ENCODE measurements around the gene CARD9.
"Not testable (repeated sequence)": the region's sequence is repeated elsewhere in the genome, so short reads cannot be mapped to it uniquely, and the experiment has no call there.

Gene CARD9, protein sequence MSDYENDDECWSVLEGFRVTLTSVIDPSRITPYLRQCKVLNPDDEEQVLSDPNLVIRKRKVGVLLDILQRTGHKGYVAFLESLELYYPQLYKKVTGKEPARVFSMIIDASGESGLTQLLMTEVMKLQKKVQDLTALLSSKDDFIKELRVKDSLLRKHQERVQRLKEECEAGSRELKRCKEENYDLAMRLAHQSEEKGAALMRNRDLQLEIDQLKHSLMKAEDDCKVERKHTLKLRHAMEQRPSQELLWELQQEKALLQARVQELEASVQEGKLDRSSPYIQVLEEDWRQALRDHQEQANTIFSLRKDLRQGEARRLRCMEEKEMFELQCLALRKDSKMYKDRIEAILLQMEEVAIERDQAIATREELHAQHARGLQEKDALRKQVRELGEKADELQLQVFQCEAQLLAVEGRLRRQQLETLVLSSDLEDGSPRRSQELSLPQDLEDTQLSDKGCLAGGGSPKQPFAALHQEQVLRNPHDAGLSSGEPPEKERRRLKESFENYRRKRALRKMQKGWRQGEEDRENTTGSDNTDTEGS

DNA sequence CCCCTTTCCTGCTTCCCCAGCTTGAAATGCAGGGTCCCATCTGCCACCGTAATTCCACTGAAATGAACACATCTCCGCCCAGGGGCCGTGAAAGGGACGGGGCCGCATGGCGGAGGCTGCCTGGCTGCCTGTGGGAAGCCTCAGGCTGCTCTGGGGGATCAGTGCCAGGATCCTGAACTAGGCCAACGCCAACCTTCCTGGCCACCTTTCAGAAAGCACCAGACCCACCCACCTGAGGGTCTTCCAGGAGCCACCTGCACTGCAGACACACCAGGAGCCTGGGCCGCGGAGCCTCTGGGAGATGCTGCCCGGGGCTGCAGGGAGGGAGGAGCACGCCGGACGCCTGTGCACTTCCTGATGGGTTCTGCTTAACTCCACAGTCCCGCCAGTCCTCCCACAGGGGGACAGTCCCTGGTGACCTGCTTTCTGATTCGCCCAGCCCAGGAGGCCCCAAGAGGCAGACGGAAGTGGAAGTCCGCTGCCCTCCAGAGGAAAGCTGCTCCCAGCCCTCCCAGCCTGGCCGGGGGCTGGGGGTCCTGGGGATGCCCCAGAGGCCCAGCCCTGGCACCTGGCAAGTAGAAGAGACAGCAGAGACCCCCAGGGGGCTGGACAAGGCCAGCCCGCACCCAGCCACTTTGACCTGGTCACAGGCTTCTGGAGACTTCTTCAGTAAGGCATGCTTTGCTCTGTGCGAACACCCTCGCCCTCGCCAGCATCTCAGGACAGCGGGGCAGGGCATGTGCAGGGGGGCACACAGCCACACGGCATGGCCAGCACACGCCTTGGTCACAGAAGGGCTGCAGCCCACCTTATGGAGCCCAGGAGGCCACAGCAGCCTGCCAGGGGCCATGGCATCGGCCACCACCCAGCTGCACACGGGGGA lies at the start of gene CARD9:
Gene CARD9 (minus strand): TSS at position 370 of the 883 bp plus-strand sequence. CDS start 1,591 bp downstream, outside the sequence.
- DNase-seq (ENCODE audit: low read depth, low spot score): no peak

DNA sequence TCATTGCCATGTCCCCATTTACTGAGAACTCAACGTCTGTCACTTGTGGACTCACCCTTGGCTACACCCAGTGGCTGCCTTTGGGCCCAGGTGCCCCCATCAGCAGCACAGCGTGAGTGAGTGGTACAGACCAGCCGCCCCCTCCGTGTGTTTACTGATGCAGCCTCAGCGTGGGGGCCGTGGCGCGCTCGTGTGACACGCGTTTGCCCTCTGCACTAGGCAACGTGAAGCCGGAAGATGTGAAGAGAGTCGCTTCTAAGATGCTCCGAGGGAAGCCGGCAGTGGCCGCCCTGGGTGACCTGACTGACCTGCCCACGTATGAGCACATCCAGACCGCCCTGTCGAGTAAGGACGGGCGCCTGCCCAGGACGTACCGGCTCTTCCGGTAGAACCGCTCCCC lies 49.4 kb upstream of the CARD9 start:
- no peak for DNase-seq (ENCODE audit: low read depth, low spot score)

DNA sequence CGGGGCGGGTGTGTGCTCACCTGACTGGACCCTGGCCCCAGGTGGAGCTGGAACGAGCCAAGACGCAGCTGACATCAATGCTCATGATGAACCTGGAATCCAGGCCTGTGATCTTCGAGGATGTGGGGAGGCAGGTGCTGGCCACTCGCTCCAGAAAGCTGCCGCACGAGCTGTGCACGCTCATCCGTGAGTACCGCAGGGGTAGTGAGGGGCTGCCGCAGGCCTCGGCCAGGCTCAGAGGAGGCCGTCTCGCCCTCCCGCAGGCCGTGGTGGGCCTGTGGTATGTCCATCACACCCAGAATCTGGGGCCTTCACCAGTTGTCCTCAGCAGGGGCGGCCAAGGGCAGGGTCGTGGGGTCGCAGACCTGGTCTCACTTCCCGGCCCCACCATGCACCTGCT lies 48.3 kb upstream of the CARD9 start:
- DNase-seq (ENCODE audit: low read depth, low spot score): no peak

DNA sequence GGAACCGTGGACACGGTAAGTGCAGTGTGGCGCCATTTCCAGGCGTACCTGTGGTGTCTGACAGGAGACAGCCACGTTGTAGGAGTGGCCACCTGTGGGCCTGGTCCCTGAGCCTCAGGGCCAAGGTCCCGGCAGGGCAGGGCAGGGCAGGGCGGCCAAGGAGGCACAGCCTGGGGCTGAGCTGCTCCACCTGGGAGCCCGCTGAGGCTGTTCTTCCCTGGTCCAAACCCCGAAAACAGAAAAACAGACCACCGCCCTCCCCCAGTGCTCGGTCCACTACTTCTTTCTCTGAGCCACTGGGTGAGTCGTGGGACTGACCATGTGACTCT lies 45.6 kb upstream of the CARD9 start:
- no peak for DNase-seq (ENCODE audit: low read depth, low spot score)

DNA sequence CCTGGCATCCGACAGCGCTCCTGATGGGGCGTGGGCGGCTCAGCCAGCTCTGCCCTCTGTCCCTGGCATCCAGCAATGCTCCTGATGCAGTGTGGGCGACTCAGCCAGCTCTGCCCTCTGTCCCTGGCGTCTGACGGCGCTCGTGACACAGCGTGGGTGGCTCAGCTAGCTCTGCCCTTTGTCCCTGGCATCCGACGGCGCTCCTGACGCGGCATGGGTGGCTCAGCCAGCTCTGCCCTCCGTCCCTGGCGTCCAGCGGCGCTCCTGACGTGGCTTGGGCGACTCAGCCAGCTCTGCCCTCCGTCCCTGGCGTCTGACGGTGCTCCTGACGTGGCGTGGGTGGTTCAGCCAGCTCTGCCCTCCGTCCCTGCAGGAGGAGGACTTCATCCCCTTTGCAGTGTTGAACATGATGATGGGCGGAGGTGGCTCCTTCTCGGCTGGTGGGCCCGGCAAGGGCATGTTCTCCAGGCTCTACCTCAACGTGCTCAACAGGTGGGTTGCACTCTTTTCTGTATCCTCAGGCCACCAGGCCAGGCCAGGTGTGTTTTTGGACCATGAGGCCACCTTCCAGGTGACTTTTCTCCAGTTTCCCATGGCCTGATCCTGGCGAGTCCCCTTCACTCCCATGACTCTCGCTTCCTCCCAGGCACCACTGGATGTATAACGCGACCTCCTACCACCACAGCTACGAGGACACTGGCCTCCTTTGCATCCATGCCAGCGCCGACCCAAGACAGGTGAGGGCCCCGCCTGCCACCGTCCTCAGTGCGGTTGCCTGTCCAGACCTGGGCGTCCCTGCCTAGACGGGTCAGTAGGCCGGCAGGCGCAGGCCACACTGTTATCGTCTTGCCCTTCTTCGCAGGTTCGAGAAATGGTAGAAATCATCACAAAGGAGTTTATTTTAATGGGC lies 45.0 kb upstream of the CARD9 start:
- no peak for DNase-seq (ENCODE audit: low read depth, low spot score)

DNA sequence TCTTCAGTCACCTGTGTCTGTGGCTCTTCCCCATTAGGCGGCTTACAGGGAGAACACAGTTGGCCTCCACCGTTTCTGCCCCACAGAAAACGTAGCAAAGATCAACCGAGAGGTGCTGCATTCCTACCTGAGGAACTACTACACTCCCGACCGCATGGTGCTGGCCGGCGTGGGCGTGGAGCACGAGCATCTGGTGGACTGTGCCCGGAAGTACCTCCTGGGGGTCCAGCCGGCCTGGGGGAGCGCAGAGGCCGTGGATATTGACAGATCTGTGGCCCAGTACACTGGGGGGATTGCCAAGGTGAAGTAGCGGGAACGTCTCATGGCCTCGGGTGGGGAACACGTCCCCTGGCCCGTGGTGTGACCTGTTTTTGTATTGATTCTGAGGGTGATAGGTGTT lies 43.4 kb upstream of the CARD9 start:
- DNase-seq (ENCODE audit: low read depth, low spot score): no peak

DNA sequence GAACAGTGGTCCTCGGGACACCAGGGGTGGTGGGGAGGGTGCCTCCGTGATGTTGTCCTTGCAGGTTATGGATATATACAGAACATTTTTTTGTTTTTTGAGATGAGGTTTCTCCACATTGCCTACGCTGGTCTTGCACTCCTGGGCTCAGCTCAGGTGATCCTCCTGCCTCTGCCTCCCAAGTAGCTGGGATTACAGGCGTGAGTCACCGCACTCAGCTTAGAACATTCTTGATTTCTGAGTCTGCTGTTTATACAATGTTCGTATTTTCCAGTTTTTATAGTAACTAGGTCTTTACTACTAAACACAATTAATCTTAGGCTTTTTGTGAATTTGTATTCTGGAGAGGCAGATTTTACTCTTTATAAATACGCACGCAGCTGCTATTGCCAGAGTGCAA lies 43.0 kb upstream of the CARD9 start:
- DNase-seq (ENCODE audit: low read depth, low spot score): no peak

DNA sequence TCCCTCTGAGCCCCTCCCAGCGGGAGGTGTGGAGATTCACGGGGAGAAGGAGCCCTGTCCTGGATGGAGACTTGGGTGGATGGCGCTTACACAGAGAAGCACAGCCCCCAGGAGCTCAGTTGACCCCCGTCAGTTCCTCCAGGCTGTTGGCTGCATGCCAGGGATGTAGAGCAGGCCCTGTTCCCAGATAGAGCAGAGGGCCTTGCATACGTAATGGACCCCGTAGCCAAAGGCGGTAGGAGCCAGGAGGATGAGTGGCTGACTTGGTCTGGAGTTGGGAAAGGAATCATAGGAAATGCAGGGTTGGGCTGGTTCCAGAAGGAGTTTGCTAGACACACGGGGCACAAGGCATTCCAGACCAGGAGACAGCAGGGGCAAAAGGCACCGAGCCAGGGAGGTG lies 39.5 kb upstream of the CARD9 start:
- DNase-seq (ENCODE audit: low read depth, low spot score): no peak

DNA sequence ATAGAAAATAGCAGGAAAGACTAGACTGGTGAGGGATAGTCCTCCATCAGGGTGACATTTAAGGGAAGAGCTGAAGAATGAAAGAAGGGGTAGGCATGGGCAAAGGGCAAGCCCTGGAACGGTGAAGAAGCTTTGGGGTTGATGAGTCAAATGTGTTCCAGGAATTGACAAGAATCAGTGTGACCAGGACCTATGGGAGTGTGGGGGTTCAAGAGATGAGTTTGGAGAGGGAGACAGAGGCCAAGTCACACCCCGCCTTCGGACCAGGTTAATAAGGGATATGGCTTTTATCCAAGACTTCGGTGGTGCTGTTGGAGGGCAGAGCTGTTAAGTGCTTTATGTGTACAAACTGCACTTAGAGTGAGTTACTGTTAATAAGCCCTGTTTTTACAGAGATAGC lies 37.9 kb upstream of the CARD9 start:
- DNase-seq (ENCODE audit: low read depth, low spot score): no peak

DNA sequence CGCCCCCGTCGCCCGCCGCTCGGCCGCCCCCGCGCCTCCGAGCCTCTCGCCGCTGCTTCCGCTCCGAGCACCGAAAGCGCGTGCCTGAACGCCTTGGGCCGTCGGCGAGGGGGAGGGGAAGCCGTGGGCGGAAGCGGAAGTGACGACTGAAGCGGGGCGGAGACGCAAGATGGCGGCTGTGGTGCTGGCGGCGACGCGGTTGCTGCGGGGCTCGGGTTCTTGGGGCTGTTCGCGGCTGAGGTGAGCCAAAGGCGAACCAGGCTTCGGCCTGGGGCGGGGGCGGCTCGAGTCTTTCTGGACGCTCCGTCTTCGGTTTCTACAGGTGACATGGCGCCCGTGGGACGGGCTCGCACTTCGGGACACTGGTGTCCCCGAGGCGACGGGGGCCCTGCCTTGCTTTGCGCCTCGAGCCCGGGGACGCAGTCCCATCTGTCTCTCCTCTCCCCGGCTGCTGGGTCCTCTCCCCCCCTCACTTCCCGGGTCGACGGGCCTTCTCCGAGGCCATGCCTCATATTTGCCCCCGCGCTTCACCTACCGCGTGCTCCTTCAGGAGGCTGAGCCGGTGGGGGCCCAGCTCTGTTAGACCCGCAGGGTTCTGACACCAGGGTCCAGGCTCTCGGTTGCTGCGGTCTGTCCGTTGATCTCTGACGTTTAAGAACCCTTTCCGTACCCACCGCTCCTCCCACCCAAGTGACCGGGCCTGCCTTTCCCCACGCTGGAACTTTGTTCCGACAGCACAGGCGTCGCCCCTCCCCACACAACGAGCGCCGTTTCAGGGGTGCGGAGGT lies 37.2 kb upstream of the CARD9 start, which contains the start of the genes ENTR1 and PMPCA:
Gene ENTR1 (minus strand): TSS at position 115 of the 788 bp plus-strand sequence. CDS start 217 bp downstream, outside the sequence.
Gene PMPCA (plus strand): TSS at position 159 of the 788 bp plus-strand sequence. CDS start 11 bp downstream, at position 170.
- DNase-seq (ENCODE audit: low read depth, low spot score): peak; percentile 62

DNA sequence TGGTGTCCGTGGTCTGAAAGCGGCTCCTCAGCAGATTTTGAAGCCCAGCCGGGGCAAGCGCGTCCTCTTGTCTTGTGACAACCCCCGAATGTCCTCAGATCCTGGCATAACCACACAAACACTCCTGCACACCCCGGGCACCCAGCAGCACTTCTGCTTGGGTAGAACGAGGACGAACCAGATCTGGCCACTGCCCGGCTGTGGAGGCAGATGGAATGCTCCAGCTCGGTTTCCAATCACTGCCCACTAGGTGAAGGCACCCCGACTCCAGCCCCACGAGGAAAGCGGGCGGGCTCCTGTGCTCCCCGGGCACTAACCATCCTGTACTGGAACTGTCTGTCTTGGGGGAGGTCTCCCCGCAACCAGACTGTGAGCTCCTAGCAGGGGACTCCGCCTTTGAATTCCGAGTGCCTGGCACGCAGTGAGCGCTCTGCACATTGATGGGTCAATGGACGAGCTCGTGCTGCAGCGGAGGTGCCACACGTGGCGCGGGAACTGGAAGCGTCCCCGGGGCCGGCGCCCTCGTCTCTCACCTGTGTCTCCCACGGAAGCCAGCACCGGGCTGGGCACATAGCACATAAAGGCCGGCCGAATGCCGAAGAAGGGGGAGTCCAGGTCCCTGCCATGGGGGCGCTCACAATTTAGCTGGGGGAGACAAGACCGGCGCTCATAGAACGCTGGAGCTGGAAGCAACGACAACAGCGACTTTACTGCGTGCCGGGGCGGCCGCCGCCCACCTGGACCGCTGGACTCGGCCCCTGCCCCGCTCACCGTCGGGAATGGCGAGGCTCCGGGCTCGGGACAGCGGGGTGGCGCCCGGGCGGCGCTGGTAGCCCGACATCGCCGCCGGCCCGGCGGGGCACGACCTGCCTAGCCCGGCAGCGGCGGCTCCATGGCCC lies 36.3 kb upstream of the CARD9 start:
- no peak for DNase-seq (ENCODE audit: low read depth, low spot score)

DNA sequence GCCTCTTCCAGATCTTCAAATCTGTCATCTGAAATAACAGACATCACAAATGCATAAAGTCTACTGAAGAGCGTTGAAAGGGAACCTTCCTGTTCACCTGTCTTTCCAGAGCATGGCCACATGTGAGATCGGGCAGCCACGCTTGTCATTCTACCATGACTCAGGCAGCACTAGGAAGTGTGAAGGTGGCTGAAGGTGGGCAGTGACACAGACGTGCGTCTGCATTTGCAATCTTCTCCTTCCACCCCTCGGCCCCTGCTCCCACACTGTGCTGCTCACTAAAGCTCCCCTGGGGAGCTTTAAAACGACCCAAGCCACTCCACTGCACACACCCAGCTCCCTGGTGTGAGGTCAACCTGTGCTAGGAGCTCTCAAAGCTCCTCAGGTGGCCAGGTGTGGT lies 34.4 kb upstream of the CARD9 start:
- no peak for DNase-seq (ENCODE audit: low read depth, low spot score)

DNA sequence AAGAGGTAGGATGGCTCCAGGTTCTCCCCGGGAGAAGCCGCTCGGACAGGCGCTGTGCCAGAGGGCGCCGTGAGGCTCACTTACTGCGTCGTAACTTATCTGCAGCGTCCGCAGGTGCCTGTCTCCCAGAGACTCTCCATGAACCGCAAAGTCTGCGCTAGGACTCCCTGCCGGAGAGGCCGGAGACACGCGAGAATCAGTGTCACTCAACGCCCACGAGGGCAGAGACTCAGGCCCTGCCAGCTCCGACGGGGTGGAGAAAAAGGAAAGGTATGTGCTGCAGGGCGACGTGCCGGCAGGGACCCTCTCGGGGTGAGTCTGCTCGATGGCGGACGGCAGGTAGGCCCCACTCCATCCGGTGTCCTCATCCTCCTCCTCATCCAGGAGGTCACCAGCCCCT lies 33.6 kb upstream of the CARD9 start:
- not testable (repeated sequence) for DNase-seq (ENCODE audit: low read depth, low spot score)

DNA sequence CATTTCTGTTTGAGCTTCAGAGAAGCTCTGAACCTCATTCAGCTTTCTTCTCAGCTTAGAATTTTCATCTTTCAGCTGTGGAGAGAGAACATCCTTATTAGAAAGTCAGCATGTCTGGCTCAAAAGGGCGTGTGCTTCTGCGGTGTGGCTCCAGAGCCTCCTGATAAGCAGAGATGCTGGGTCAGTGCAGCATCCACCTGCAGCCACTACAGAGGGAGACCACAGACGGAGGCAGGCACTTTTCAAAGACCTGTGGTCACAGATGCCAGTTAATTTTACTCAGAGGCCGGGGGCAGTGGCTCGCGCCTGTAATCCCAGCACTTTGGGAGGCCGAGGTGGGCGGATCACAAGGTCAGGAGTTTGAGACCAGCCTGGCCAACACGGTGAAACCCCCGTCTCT lies 32.4 kb upstream of the CARD9 start:
- not testable (repeated sequence) for DNase-seq (ENCODE audit: low read depth, low spot score)

DNA sequence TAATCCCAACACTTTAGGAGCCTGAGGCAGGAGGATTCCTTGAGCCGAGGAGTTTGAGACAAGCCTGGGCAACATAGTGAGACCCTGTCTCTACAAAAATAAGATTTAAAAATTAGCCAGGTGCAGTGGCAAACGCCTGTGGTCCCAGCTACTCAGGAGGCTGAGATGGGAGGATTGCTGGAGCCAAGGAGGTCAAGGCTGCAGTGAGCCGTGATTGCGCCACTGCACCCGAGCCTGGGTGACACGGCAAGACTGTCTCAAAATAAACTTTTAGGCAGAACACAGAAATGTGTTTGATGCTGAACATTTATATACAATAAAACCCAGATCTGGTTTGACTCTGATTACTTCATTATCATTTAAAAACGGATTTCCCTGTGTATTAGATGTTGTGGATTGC lies 32.0 kb upstream of the CARD9 start:
- no peak for DNase-seq (ENCODE audit: low read depth, low spot score)

DNA sequence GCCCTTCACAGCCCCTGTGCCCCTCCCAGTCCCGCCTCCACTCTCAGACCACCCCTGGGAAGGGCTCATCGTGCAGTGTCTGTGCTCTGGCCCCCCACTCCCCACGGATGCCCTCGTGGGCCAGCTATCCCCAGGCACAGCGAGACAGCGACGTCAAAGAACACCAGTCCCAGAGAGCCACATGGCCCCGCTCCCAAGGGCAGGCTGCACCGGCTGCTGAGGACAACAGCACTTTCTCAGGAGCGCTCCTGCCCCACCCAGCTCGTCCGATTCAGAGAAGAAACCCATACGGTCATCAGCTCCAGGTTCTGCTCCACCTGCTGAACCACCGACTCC lies 31.3 kb upstream of the CARD9 start:
- DNase-seq (ENCODE audit: low read depth, low spot score): no peak

DNA sequence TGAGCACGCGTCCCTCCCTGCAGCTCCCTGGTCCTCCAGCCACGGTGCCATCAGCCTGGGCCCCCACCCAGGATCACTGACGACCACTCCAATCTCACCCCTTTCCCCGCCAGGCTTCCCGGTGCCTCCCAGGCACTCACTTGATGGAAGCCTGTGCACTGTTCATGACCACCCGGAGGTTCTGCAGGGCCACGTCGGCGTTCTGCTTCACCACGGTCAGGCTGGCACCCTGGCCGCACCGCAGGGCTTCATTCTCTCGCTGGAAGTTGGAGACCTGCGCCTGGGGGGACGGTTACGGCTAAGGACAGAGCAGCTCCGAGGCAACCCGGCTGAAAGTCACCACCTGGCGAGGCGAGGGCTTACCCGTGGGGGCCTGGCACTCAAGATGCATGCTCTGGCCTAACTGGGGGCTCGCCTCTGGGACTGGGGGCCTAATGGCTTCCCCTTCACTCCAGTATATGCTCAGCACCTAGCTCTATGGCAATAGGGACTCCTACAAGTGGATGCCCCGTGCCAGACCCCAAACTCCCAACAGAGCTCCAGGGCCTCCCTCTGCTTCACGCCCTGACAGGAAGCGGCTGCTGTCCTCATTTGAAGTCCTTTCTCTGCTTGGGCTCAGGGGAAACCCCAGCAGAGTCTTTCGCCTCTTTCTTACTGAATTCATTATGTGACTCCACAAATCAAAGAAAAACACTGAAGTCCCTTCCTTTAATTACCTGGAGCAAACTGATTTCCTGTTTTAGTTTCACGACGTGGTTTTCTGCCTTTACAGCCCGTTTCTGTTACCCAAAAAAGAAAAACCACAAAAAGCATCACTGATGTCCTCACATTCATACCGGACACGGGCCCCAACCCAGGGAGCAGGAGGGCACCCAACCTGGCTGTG lies 30.7 kb upstream of the CARD9 start:
- no peak for DNase-seq (ENCODE audit: low read depth, low spot score)

DNA sequence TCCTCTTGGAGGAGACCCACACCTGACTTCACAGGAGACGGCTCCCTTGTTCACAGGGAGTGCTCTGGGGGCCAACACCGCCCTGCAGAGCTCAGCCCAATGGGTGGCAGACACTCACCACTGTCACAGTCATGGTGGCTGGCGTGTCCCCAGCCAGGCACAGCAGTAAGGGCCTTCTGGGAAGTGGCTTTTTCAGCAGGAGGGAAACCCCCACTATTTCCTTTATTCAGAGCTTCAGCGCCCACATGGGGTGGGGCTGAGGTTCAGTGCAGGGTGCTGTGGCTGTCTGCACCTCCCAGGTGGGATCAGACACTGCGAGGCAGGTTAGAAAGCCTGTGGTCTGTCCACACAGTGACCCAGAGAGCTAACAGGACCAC lies 30.1 kb upstream of the CARD9 start:
- no peak for DNase-seq (ENCODE audit: low read depth, low spot score)

DNA sequence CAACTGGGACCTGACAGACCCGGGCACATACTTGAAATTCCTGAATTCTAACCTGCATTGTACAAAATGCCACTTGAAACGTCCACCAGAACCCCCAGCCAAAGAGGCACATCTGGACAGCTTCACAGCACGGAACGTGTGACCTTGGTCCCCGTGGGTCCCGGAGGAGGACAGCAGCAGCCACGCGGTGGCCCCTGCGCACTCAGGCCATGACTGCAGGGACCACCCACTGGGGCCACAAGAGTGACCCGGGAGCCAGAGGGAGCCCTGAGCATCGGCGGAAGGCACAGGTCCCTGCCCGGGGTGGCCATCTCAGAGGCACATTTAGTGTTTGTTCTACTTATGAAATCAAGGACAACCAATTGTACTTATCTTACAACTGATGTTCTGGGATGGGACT lies 28.6 kb upstream of the CARD9 start:
- no peak for DNase-seq (ENCODE audit: low read depth, low spot score)
